ENCODE data around the gene SIDT1. TPM values are rescaled to one million over a fixed set of nuclear protein-coding genes. Genes with fewer than 3 reads are reported as not detected.

Gene SIDT1
- polyA plus RNA-seq, 2 donors = 0.41 to 1.0 TPM

GRCh38 chr3:113557374-113557773, 25.0 kb downstream of the SIDT1 start:
- no peaks in the 10 kb centered on the region for H3K36me3 ChIP-seq (ENCODE audit: control insufficient read depth in 2 of 2, insufficient read depth in 2 of 2, low read length in 1 of 2)
- H3K4me1 ChIP-seq (ENCODE audit: control insufficient read depth in 2 of 2, insufficient read depth in 2 of 2, low read length in 1 of 2) = no peaks in the 10 kb centered on the region
- no peak overlapping the region for H3K4me3 ChIP-seq (ENCODE audit: low read depth in 1 of 2, low read length in 2 of 2)
- no peaks in the 10 kb centered on the region for H3K27me3 ChIP-seq (ENCODE audit: control insufficient read depth in 1 of 2, insufficient read depth in 2 of 2, low read length in 2 of 2)
- H3K27ac ChIP-seq (ENCODE audit: low read depth in 2 of 2, low read length in 1 of 2) = no peak overlapping the region
- no peaks in the 10 kb centered on the region for H3K9me3 ChIP-seq (ENCODE audit: control insufficient read depth in 2 of 2, insufficient read depth in 1 of 2, low read depth in 1 of 2, low read length in 1 of 2)

- Histone ChIP-seq H3K4me3 (ENCODE audit: low read depth in 1 of 2, low read length in 2 of 2) (no peak overlapping the region), H3K36me3 (ENCODE audit: control insufficient read depth in 2 of 2, insufficient read depth in 2 of 2, low read length in 1 of 2) (no peaks in the 10 kb centered on the region), H3K27me3 (ENCODE audit: control insufficient read depth in 1 of 2, insufficient read depth in 2 of 2, low read length in 2 of 2) (no peaks in the 10 kb centered on the region), H3K27ac (ENCODE audit: low read depth in 2 of 2, low read length in 1 of 2) (no peak overlapping the region), H3K4me1 (ENCODE audit: control insufficient read depth in 2 of 2, insufficient read depth in 2 of 2, low read length in 1 of 2) (no peaks in the 10 kb centered on the region), H3K9me3 (ENCODE audit: control insufficient read depth in 2 of 2, insufficient read depth in 1 of 2, low read depth in 1 of 2, low read length in 1 of 2) (no peaks in the 10 kb centered on the region)
Measured at GRCh38 chr3:113559009-113559408, 26.7 kb downstream of the SIDT1 start.

DNA sequence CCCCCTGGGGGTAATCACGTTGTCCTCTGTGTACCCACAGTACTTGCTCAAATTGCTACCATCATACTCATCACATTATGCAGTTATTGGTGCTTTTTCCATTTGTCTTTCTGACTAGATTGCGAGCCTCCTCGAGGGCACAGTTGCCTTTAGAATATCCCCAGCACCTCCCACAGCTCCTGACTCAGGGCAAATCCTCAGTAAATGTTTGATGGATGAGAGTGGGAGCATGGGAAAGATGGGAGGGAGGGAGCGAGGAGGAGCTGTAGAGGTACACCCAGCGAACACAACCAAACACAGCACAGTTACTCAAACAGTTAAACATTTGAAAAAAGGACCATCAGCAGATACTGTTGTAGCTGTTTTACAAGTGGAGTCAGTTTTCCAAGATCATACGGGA, 27.9 kb downstream of the SIDT1 start:
- Histone ChIP-seq H3K36me3 (ENCODE audit: control insufficient read depth in 2 of 2, insufficient read depth in 2 of 2, low read length in 1 of 2) (no peaks in the 10 kb centered on the region), H3K4me3 (ENCODE audit: low read depth in 1 of 2, low read length in 2 of 2) (no peak overlapping the region), H3K27ac (ENCODE audit: low read depth in 2 of 2, low read length in 1 of 2) (no peak overlapping the region), H3K9me3 (ENCODE audit: control insufficient read depth in 2 of 2, insufficient read depth in 1 of 2, low read depth in 1 of 2, low read length in 1 of 2) (no peaks in the 10 kb centered on the region), H3K4me1 (ENCODE audit: control insufficient read depth in 2 of 2, insufficient read depth in 2 of 2, low read length in 1 of 2) (no peaks in the 10 kb centered on the region), H3K27me3 (ENCODE audit: control insufficient read depth in 1 of 2, insufficient read depth in 2 of 2, low read length in 2 of 2) (no peaks in the 10 kb centered on the region)
- WGBS, 2 donors = 73 to 74% methylated on average over 6 of the region's 6 CpGs

- no peaks in the 10 kb centered on the region for H3K4me1 ChIP-seq (ENCODE audit: control insufficient read depth in 2 of 2, insufficient read depth in 2 of 2, low read length in 1 of 2)
- no peak overlapping the region for H3K27ac ChIP-seq (ENCODE audit: low read depth in 2 of 2, low read length in 1 of 2)
- WGBS, 2 donors = 88 to 92% methylated on average over 4 of the region's 4 CpGs
- H3K4me3 ChIP-seq (ENCODE audit: low read depth in 1 of 2, low read length in 2 of 2) = no peak overlapping the region
- no peaks in the 10 kb centered on the region for H3K27me3 ChIP-seq (ENCODE audit: control insufficient read depth in 1 of 2, insufficient read depth in 2 of 2, low read length in 2 of 2)
- H3K36me3 ChIP-seq (ENCODE audit: control insufficient read depth in 2 of 2, insufficient read depth in 2 of 2, low read length in 1 of 2) = no peaks in the 10 kb centered on the region
- no peaks in the 10 kb centered on the region for H3K9me3 ChIP-seq (ENCODE audit: control insufficient read depth in 2 of 2, insufficient read depth in 1 of 2, low read depth in 1 of 2, low read length in 1 of 2)
Measured at GRCh38 chr3:113560831-113561623, 28.7 kb downstream of the SIDT1 start.

GRCh38 chr3:113565555-113565954, 33.2 kb downstream of the SIDT1 start:
- H3K27ac ChIP-seq (ENCODE audit: low read depth in 2 of 2, low read length in 1 of 2) = no peak overlapping the region
- H3K9me3 ChIP-seq (ENCODE audit: control insufficient read depth in 2 of 2, insufficient read depth in 1 of 2, low read depth in 1 of 2, low read length in 1 of 2) = no peaks in the 10 kb centered on the region
- no peak overlapping the region for H3K4me3 ChIP-seq (ENCODE audit: low read depth in 1 of 2, low read length in 2 of 2)
- no peaks in the 10 kb centered on the region for H3K4me1 ChIP-seq (ENCODE audit: control insufficient read depth in 2 of 2, insufficient read depth in 2 of 2, low read length in 1 of 2)
- H3K36me3 ChIP-seq (ENCODE audit: control insufficient read depth in 2 of 2, insufficient read depth in 2 of 2, low read length in 1 of 2) = no peaks in the 10 kb centered on the region
- no peaks in the 10 kb centered on the region for H3K27me3 ChIP-seq (ENCODE audit: control insufficient read depth in 1 of 2, insufficient read depth in 2 of 2, low read length in 2 of 2)
- WGBS, 2 donors = 75 to 88% methylated on average over 1 of the region's 1 CpG

DNA sequence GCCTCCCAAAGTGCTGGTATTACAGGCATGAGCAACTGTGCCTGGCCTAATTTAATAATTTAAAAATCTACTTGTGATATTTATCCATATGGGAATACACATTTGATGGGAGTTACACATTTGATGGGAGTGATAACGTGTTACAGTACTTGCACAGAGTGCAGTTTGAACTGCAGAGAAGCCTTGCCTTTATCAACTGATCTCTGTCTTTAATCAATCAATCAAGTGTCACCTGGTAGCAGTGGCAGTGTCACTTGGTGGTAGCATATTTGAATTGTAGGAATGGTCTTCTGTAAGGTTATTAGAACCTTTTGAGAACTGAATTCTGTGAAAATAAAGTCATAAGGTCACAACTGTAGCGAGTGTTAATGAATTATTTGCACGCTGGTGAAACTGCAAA, 37.8 kb downstream of the SIDT1 start:
- no peaks in the 10 kb centered on the region for H3K27me3 ChIP-seq (ENCODE audit: control insufficient read depth in 1 of 2, insufficient read depth in 2 of 2, low read length in 2 of 2)
- H3K9me3 ChIP-seq (ENCODE audit: control insufficient read depth in 2 of 2, insufficient read depth in 1 of 2, low read depth in 1 of 2, low read length in 1 of 2) = no peaks in the 10 kb centered on the region
- H3K27ac ChIP-seq (ENCODE audit: low read depth in 2 of 2, low read length in 1 of 2) = no peak overlapping the region
- no peak overlapping the region for H3K4me3 ChIP-seq (ENCODE audit: low read depth in 1 of 2, low read length in 2 of 2)
- 95 to 96% methylated on average over 3 of the region's 3 CpGs for WGBS, 2 donors
- H3K4me1 ChIP-seq (ENCODE audit: control insufficient read depth in 2 of 2, insufficient read depth in 2 of 2, low read length in 1 of 2) = no peaks in the 10 kb centered on the region
- H3K36me3 ChIP-seq (ENCODE audit: control insufficient read depth in 2 of 2, insufficient read depth in 2 of 2, low read length in 1 of 2) = no peaks in the 10 kb centered on the region

DNA sequence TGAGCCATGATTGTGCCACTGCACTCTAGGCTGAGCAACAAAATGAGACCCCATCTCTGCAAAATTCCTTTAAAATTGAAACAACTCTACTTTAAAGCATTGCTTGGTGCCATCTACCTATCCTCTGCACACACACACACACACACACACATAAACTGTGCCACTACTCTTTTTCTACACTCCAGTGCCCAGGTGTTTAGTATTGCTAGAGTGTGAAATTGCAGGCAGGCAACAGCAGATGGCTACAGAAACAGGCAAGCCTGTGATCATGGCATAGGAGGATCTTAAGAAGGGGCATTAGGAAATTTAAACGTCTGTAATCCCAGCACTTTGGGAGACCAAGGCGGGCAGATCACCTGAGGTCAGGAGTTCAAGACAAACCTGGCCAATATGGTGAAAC, 39.0 kb downstream of the SIDT1 start:
- H3K36me3 ChIP-seq (ENCODE audit: control insufficient read depth in 2 of 2, insufficient read depth in 2 of 2, low read length in 1 of 2) = no peaks in the 10 kb centered on the region
- no peak overlapping the region for H3K4me3 ChIP-seq (ENCODE audit: low read depth in 1 of 2, low read length in 2 of 2)
- 64 to 75% methylated on average over 2 of the region's 2 CpGs for WGBS, 2 donors
- H3K27ac ChIP-seq (ENCODE audit: low read depth in 2 of 2, low read length in 1 of 2) = no peak overlapping the region
- H3K9me3 ChIP-seq (ENCODE audit: control insufficient read depth in 2 of 2, insufficient read depth in 1 of 2, low read depth in 1 of 2, low read length in 1 of 2) = no peaks in the 10 kb centered on the region
- H3K4me1 ChIP-seq (ENCODE audit: control insufficient read depth in 2 of 2, insufficient read depth in 2 of 2, low read length in 1 of 2) = no peaks in the 10 kb centered on the region
- no peaks in the 10 kb centered on the region for H3K27me3 ChIP-seq (ENCODE audit: control insufficient read depth in 1 of 2, insufficient read depth in 2 of 2, low read length in 2 of 2)

DNA sequence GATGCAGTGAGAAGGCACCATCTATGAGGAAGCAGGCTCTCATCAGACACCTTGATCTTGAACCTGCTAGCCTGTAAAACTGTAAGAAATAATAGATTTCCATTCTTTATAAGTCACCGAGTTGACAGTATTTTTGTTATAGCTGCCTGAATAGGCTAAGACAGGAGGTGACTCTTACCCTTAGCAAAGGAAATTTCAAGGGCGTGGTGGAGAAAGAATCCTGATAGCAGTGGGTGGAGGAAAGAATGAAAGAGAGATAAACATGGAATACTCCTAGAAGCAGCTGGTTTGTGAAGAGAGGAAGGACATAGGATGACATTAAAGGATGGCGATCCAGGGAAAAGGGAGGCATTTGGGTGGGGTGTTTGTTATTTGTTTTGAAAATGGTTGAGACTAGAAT, 41.4 kb downstream of the SIDT1 start:
- Histone ChIP-seq H3K27ac (ENCODE audit: low read depth in 2 of 2, low read length in 1 of 2) (no peak overlapping the region), H3K36me3 (ENCODE audit: control insufficient read depth in 2 of 2, insufficient read depth in 2 of 2, low read length in 1 of 2) (no peaks in the 10 kb centered on the region), H3K4me1 (ENCODE audit: control insufficient read depth in 2 of 2, insufficient read depth in 2 of 2, low read length in 1 of 2) (no peaks in the 10 kb centered on the region), H3K27me3 (ENCODE audit: control insufficient read depth in 1 of 2, insufficient read depth in 2 of 2, low read length in 2 of 2) (no peaks in the 10 kb centered on the region), H3K4me3 (ENCODE audit: low read depth in 1 of 2, low read length in 2 of 2) (no peak overlapping the region), H3K9me3 (ENCODE audit: control insufficient read depth in 2 of 2, insufficient read depth in 1 of 2, low read depth in 1 of 2, low read length in 1 of 2) (no peaks in the 10 kb centered on the region)
- 75 to 88% methylated on average over 3 of the region's 3 CpGs for WGBS, 2 donors

GRCh38 chr3:113574213-113574612, 41.9 kb downstream of the SIDT1 start:
- Histone ChIP-seq H3K27ac (ENCODE audit: low read depth in 2 of 2, low read length in 1 of 2) (no peak overlapping the region), H3K9me3 (ENCODE audit: control insufficient read depth in 2 of 2, insufficient read depth in 1 of 2, low read depth in 1 of 2, low read length in 1 of 2) (no peaks in the 10 kb centered on the region), H3K27me3 (ENCODE audit: control insufficient read depth in 1 of 2, insufficient read depth in 2 of 2, low read length in 2 of 2) (no peaks in the 10 kb centered on the region), H3K4me1 (ENCODE audit: control insufficient read depth in 2 of 2, insufficient read depth in 2 of 2, low read length in 1 of 2) (no peaks in the 10 kb centered on the region), H3K4me3 (ENCODE audit: low read depth in 1 of 2, low read length in 2 of 2) (no peak overlapping the region), H3K36me3 (ENCODE audit: control insufficient read depth in 2 of 2, insufficient read depth in 2 of 2, low read length in 1 of 2) (no peaks in the 10 kb centered on the region)
- WGBS, 2 donors = 70% methylated on average over 2 of the region's 2 CpGs

DNA sequence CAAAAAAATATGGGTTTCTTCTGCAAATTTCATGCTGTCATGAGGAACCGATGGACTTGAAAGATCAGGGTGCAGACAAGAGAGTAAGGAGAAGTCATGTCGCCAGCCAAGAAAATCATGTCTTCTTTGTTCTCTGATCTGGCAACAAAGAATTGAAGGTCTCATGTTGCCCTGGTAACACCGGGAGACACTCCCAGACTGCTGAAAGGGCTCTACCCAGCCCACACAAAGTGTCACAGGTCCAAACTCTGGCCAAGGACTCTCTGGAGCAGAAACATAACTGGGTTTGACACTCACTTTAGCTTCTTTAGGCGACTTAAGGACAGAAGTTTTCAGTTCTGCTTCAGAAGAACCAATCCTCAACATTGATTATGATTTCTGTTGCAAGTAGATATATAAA, 42.9 kb downstream of the SIDT1 start:
- H3K27ac ChIP-seq (ENCODE audit: low read depth in 2 of 2, low read length in 1 of 2) = no peak overlapping the region
- H3K36me3 ChIP-seq (ENCODE audit: control insufficient read depth in 2 of 2, insufficient read depth in 2 of 2, low read length in 1 of 2) = no peaks in the 10 kb centered on the region
- H3K27me3 ChIP-seq (ENCODE audit: control insufficient read depth in 1 of 2, insufficient read depth in 2 of 2, low read length in 2 of 2) = no peaks in the 10 kb centered on the region
- H3K4me3 ChIP-seq (ENCODE audit: low read depth in 1 of 2, low read length in 2 of 2) = no peak overlapping the region
- 37 to 39% methylated on average over 4 of the region's 4 CpGs for WGBS, 2 donors
- no peaks in the 10 kb centered on the region for H3K9me3 ChIP-seq (ENCODE audit: control insufficient read depth in 2 of 2, insufficient read depth in 1 of 2, low read depth in 1 of 2, low read length in 1 of 2)
- H3K4me1 ChIP-seq (ENCODE audit: control insufficient read depth in 2 of 2, insufficient read depth in 2 of 2, low read length in 1 of 2) = no peaks in the 10 kb centered on the region

Data from esophagus (tissue), 2 donors.